HFFc6 (cell line): ENCODE results near the gene TMEM174. TPM values are rescaled to one million over a fixed set of nuclear protein-coding genes. Genes with fewer than 3 reads are reported as not detected.

Experiments
- DNase-seq: peaks from one replicate; pipeline ENCODE4 v3.0.0-alpha.2; 2018
- H3K27ac Mint-ChIP-seq: 2 replicates; pipeline ENCODE4 v1.8.0; 2020; ENCODE audit warnings: mild to moderate bottlenecking, mixed read lengths
- H3K27me3 Mint-ChIP-seq: 2 replicates; pipeline ENCODE4 v1.8.0; 2021; ENCODE audit warnings: mild to moderate bottlenecking, moderate library complexity, mixed read lengths; ENCODE audit not compliant: insufficient read depth
- H3K36me3 Mint-ChIP-seq: 2 replicates; pipeline ENCODE4 v1.8.0; 2021; ENCODE audit warnings: low read depth, mixed read lengths
- H3K4me1 Mint-ChIP-seq: 2 replicates; pipeline ENCODE4 v1.8.0; 2020; ENCODE audit warnings: low read depth, mixed read lengths
- H3K4me3 Mint-ChIP-seq: 2 replicates; pipeline ENCODE4 v1.8.0; 2020; ENCODE audit warnings: mild to moderate bottlenecking, moderate library complexity, mixed read lengths
- H3K9me3 Mint-ChIP-seq: 2 replicates; pipeline ENCODE4 v1.8.0; 2020; ENCODE audit warnings: mild to moderate bottlenecking, mixed read lengths
- total RNA-seq, 6 experiments: library from RNA; stranded (reverse); fragmentation: NEBNext Ultra II Directional; extraction: Animal tissue kit (Norgen Biotek cat#: 25700); gene quantifications; 2 replicates in 1 of 6; 3 replicates in 5 of 6; pipeline ENCODE4 v1.2.3, GENCODE V29; 2021
- TF ChIP-seq, protein P1 (sequence below): fragments of 200-600 bp; sonication (generic); IDR thresholded peaks from 2 replicates; pipeline ENCODE4 v1.5.0; 2021; ENCODE audit warnings: antibody characterized with exemption, mild to moderate bottlenecking

The TMEM174 gene
- total RNA-seq, 6 experiments from 2014 or later, result not detected

DNA sequence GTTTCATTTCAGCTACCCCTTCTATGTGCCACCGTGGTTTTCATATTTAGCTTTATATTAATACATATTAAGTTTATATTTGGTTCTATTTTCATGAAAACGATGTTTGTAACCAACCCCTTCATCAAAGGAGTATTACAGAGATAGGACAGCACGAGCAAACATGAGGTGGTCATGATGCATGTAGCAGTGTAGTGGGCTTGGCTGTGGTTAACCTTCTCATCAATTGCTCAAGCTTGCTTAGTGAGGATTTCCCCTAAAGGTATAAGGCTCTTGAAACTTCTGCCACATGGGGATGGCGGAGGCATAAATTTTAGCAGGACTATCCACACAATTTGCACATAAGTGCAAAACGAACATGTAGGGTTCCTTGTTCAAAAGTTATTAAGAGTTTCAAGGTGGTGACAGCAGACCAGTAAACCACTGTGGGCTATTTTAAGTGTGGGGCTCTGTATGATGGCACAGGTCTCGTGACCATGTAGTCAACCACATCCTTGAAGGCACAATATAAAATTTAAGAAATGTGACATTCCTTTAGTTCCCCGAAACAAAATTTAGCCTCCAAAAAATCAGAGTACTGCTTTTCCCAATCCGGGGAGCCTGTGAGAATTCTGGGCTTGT is 24.8 kb downstream of the TMEM174 start:
- no peak overlapping the region for H3K4me3 Mint-ChIP-seq
- peaks cover 39% of the 10 kb centered on the region for H3K27me3 Mint-ChIP-seq
- peaks cover 14% of the 10 kb centered on the region; the same call in 1 of the 2 replicates for H3K4me1 Mint-ChIP-seq
- no peaks in the 10 kb centered on the region for H3K9me3 Mint-ChIP-seq
- H3K36me3 Mint-ChIP-seq, result no peaks in the 10 kb centered on the region
- TF ChIP-seq, protein P1, sequence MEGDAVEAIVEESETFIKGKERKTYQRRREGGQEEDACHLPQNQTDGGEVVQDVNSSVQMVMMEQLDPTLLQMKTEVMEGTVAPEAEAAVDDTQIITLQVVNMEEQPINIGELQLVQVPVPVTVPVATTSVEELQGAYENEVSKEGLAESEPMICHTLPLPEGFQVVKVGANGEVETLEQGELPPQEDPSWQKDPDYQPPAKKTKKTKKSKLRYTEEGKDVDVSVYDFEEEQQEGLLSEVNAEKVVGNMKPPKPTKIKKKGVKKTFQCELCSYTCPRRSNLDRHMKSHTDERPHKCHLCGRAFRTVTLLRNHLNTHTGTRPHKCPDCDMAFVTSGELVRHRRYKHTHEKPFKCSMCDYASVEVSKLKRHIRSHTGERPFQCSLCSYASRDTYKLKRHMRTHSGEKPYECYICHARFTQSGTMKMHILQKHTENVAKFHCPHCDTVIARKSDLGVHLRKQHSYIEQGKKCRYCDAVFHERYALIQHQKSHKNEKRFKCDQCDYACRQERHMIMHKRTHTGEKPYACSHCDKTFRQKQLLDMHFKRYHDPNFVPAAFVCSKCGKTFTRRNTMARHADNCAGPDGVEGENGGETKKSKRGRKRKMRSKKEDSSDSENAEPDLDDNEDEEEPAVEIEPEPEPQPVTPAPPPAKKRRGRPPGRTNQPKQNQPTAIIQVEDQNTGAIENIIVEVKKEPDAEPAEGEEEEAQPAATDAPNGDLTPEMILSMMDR, result no peak
- H3K27ac Mint-ChIP-seq, result no peak overlapping the region
- DNase-seq, result no peak

DNA sequence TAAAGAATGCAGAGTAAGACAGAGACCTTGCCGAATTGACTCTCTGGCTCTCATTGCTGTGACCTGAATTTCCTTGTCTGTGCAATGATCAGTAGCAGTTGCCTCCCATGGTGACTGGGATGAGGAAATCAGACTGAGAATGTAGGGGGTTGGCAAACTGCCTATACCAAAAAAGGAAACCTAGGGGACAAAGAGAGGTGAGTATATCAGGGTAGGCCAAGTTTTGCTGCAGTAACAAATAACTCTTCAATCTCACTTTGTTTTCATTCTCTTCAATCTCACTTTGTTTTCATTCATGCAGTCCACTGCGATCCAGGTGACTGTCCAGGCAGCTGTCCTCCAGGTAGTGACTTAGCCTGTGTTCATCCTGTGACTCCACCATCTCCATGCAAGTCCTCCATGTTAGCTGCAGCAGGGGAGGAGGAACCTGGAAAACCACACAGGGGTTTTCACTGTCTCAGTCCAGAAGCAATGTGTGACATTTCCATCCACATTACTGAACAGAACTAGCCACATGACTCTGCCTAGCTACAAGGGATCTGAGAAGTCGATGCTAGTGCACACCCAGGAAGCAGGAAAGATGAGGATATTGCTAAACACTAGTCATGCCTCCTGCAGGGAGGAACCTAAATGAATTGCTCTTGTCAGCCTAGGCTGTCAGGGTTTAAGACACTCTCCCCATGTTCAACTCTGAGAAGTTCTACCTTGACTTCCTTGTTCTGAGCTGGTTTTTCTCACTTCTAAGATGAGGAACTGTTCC is 26.0 kb downstream of the TMEM174 start:
- no peaks in the 10 kb centered on the region for H3K9me3 Mint-ChIP-seq
- TF ChIP-seq, protein P1, result no peak
- DNase-seq, result no peak
- H3K4me1 Mint-ChIP-seq, result peaks cover 14% of the 10 kb centered on the region; the same call in 1 of the 2 replicates
- H3K27me3 Mint-ChIP-seq, result peaks cover 35% of the 10 kb centered on the region
- H3K36me3 Mint-ChIP-seq, result no peaks in the 10 kb centered on the region
- no peak overlapping the region for H3K27ac Mint-ChIP-seq
- no peak overlapping the region for H3K4me3 Mint-ChIP-seq

DNA sequence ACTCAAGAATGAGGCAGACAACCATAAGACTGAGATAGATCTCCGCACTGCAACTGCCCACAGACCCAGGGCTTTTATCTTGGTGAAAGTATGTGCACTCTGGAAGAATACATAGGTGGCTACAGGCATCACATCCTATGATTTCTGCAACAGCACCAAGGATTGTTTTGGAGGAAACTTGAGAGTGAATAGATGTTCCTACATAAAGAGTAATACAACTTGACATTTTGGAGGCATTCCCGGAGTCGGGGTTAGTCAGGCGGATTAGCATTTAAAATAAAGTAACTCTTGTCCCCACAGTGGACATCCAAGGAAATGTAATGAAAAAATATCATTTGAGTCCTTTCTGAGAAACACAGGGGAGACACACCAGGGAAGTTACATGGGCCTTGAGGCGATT is 26.7 kb downstream of the TMEM174 start:
- H3K27ac Mint-ChIP-seq, result no peak overlapping the region
- DNase-seq, result peak; percentile 8
- no peaks in the 10 kb centered on the region for H3K9me3 Mint-ChIP-seq
- peaks cover 14% of the 10 kb centered on the region; the same call in 1 of the 2 replicates for H3K4me1 Mint-ChIP-seq
- H3K4me3 Mint-ChIP-seq, result no peak overlapping the region
- TF ChIP-seq, protein P1, result 0 out of 2 replicates have a peak, but pooled peaks have one; percentile 5
- peaks cover 29% of the 10 kb centered on the region for H3K27me3 Mint-ChIP-seq
- H3K36me3 Mint-ChIP-seq, result no peaks in the 10 kb centered on the region

DNA sequence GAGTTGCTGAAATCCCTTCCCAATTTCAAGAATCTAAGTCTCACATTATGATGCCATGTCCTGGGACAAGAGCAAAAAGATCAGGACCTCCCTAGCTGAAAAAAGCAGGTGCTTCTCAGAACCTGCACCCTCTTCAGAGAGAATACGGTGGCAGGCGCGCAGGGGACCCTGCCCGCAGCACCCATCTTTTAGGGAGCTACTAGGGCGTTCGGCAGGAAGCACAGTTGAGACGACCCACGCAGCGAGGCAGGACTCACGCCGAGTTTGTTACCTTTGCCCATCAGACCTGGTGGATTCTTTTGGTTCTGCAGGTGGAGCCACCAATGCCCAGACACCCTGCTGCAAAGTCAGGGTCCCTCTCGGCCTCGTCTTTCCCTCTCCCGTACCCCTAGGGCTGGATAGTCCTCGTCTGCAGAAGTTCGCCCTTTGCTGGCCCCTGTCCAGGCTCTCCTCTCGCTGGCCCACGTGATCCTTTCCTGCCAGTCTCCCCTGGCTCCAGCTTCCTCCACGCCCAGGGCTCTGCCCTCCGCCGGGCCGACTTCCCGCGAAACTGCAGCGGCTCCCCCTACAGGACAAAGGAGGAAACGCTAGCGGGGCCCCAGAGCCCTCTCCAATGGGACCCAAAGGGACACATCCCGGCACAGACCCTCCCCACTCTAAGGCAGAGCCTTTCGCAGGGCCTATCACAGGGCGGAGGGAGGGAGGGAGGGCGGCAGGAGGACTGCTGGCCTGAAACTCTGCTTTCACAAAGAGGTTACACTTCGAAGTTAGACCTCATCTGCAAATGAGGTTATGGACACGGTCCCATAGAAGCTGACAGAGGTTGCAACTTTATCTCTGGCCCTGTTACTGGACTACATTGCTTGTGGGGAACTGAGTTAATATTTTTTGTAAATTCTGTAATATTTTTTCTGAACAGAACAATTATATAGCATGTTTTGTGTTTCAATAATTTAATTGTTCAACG is 28.8 kb downstream of the TMEM174 start:
- H3K27me3 Mint-ChIP-seq, result peaks cover 24% of the 10 kb centered on the region
- TF ChIP-seq, protein P1, result peak; percentile 92
- peak; percentile 47 for DNase-seq
- peaks cover 14% of the 10 kb centered on the region; the same call in 1 of the 2 replicates for H3K4me1 Mint-ChIP-seq
- no peaks in the 10 kb centered on the region for H3K36me3 Mint-ChIP-seq
- H3K4me3 Mint-ChIP-seq, result no peak overlapping the region
- H3K27ac Mint-ChIP-seq, result no peak overlapping the region
- no peaks in the 10 kb centered on the region for H3K9me3 Mint-ChIP-seq

DNA sequence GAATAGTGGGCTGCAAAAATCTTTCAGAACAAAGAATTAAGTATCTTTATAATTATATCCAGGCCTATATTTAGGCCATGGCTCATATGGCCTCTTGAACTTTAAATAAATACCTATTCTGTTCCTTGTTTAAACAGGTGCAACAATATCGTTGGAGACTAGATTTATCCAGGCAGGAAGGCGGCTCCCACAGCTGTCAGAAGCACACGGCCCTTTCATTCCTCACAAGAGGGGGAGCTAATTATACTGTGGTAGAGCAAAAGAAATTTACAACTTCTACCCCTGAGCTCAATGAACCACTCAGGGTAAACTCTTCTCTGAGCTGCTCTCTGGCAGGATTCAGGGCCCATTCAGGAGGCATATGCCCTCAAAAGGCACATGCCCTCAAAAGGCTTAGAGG is 31.3 kb downstream of the TMEM174 start:
- DNase-seq, result no peak
- Mint-ChIP-seq H3K27ac (no peak overlapping the region), H3K27me3 (peaks cover 34% of the 10 kb centered on the region), H3K4me1 (peaks cover 9% of the 10 kb centered on the region; the same call in 1 of the 2 replicates), H3K4me3 (no peak overlapping the region), H3K9me3 (peaks cover 13% of the 10 kb centered on the region), H3K36me3 (peaks cover 18% of the 10 kb centered on the region; the same call in 1 of the 2 replicates)
- TF ChIP-seq, protein P1, result no peak
